ENCODE results near the gene SERPINB6.
"Not testable (repeated sequence)": the region's sequence is repeated elsewhere in the genome, so short reads cannot be mapped to it uniquely, and the experiment has no call there.

SERPINB6 gene

DNA sequence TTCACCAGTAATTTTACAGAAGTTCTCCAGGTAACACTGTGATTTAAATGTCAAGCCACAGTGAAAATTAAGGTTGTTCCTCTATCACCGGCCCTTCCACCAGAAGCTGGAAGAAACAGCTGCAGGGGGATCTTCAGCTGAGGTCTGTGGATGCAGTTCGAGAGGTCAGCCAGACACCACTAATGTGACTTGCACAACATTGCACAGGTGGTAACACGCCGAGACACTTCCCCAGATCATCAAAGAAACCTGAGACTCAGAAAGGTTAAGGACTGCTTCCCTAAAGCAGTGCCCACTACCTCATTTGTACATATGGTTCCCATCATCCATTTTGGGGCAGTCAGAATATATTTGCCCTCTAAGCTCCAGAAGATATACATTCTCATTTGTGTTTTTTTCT lies 60.2 kb downstream of the SERPINB6 start:
- no peak for DNase-seq

DNA sequence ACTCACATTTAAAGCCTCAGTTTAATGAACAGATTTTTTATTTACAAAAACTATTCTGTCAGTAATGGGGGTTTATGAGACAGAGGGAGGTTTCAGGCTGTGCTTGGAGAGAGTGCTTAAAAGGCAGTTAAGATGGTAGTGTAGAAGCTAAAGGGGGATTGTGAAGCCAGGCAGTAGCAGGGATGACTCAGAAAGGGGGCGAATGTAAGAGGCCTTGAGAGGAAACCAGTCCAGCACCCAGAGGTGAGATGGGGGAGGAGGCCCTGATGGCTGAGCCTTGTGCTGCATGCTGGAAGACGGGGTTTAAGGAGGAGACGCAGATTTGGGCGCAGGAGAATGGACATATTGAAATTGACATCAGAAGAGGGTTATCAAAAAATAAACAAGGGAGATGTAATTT lies 61.6 kb downstream of the SERPINB6 start:
- no peak for DNase-seq

DNA sequence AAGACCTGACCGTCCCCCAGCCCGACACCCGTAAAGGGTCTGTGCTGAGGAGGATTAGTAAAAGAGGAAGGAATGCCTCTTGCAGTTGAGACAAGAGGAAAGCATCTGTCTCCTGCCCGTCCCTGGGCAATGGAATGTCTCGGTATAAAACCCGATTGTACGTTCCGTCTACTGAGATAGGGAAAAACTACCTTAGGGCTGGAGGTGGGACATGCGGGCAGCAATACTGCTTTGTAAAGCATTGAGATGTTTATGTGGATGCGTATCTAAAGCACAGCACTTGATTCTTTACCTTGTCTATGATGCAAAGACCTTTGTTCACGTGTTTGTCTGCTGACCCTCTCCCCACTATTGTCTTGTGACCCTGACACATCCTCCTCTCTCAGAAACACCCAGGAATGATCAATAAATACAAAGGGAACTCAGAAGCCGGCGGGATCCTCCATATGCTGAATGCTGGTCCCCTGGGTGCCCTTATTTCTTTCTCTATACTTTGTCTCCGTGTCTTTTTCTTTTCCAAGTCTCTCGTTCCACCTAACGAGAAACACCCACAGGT lies 62.2 kb downstream of the SERPINB6 start:
- not testable (repeated sequence) for DNase-seq

DNA sequence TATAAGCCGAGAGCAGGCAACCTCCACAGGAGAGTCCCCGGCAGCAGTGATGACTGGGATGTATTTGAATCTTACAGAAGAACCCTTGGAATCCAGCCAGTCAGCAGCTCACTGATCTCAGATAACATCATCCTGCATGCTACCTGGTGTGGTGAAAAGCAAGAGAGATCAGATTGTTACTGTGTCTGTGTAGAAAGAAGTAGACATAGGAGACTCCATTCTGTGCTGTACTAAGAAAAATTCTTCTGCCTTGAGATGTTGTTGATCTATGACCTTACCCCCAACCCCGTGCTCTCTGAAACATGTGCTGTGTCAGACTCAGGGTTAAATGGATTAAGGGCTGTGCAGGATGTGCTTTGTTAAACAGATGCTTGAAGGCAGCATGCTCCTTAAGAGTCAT lies 62.9 kb downstream of the SERPINB6 start:
- not testable (repeated sequence) for DNase-seq

DNA sequence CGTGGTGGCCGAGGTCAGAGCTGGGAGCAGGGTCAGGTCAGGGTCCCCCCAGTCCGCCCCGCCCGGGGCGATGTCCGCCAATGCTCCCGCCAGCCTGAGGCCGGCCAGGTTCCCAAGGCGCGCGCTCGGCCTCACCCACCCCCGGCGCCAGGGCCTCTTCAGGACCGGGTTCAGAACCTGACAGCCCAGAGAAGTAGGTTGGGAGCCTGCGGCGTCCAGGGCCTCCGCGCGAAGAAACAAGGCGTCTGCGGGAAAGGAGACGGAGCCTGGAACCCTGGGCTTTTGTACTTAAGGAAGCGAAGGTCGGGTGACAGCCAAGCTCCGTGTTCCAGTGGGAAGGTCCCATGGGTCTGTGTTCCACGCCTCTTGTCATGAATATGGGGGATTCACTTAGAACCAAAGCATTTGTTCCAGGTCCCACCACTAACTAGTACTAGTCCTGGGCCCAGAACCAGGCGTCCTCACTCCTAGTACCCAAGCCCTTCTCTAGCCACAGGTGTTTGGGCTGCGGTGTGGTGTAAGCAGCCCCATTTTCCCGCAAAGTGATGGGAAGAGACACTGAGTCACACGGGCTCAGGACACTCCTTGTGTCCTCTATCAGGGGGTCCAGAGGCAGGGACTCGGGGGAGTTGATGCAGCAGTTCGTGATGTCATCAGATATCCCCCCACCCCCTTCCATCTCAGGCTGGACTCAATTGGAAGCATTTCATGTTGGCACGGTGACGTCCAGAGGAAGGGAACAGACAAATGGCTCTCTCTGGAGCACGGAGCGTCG lies 67.8 kb downstream of the SERPINB6 start:
- not testable (repeated sequence) for DNase-seq

DNA sequence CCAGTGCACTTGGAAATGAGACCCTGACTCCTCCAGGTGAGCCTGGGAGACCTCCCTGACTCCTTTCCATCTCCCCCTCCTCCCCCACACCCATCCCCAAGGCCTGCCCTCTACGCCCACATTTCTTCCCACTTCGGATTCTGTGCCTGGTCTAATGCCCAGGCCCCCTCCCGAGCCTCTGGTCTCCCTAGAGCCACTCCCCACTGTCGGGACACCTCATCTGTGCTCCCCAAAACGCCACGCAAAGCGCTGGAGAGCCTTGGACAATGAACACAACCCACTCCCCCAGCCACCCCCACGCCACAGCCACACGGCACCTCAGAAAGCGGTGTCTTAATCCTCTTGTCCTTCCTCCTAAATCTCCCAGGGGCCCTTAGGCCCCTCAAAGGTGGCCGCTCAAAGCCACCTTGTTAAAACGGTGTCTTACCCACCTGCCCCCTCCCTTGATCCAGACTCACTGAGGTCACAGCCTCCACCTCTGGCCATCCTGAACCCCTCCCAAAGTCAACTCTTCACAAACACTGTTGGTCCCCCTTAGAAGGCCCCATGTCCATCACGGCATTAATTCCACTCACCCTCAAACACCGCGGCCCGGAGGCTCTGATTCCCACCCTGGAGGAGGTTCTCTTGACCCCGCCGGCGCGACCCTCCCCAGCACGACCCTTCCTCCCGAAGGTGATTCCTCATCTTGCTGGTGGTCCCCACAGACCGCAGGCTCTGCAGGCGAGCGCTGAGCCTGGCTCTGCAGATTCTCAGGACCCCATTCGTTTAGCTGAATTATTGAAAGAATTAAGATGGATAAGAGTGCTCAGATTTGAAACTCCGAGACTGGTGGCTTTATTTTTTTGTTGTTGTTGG lies 69.5 kb downstream of the SERPINB6 start:
- DNase-seq = not testable (repeated sequence)

DNA sequence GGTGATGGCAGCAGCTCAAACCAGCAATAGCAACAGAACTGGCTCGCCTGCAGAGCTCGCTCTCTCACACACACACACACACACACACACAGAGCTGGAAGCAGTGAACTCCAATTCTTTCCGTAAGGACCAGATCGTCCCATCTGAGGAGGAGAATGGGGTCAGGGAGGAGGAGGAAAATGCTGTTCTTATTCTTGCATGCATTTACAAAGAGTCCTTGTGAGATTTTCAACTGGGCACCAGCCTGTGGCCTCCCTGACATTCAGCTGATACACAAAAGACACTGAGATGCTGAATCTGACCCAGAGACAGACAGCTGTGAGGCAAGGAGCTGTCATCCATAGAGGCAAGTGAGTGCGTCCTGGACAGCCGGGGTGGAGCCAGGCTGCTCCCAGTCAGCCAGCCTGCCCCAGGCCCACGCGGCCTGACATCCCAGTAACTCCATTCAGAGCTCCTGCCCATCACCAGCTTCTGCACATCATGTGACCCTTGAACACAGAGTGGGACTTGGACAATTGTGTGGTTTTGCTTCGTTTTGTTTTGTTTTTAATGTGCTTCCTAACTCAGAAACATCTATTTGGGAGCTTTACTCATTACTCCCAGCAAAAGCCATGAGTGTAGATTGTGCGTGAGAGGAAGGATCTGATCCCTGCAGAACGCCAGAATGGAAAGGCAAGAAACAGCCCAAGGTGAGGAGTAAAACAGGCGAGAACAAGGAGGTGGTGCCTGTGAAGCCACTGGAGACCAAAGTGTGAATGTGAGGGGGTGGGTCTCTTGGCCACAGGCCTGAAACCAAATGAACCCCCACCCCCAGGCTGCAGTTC lies 70.3 kb downstream of the SERPINB6 start:
- DNase-seq = peak in 12 of 14 donors; percentile 18 to 73 (median 50)

DNA sequence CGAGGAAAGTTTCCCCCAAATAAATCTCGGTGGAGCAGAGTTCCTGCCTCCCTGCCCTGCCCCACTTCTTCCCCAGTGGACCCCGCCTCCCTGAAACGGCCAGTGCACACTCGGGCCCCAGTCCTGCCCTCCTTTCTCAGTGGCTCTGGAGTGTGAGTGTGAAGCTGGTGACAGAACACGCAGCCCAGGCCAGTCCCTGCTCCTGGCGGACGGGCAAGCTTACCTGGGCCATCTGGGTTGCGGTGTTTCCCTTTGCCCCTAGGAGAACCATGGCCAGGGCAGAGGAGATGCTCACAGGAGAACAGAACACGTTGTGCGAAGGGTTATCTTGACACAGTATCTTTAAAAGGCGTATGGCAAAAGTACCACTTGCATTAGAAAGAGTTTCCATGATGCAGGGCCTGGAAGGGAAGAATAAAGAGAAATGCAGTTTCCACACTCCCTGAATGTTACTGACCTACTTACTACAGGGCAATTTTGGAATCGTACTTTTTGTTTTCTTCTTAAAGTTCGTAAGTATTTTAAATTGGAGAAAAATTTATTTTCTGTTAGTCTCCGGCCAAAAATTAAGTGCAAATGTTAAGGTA lies 71.1 kb downstream of the SERPINB6 start:
- DNase-seq = peak in 1 of 14 donors; percentile 67

DNA sequence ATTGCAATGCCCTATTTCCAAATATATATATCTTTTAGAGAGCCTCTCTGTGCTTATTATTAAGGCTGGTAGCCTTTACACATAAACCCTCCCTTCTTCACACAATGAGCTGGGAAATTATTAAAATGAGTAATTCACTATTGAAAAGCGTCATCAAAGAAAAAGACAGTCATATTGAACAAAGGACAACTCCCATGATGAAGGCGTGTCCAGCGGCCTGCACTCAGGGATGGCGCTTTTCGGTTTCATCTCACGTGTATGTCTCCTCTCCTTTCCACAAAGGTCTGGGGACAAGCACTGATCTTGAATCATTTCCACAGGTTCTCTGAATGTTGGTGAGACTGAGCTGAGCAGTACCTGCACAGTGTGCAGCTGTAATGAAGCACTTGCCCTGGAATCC lies 71.8 kb downstream of the SERPINB6 start:
- no peak for DNase-seq

Data from C1 segment of cervical spinal cord (tissue), 14 donors.